GM12892 (cell line): Measurements from ENCODE around the gene PCDH11Y.
"Not testable (repeated sequence)": the region's sequence is repeated elsewhere in the genome, so short reads cannot be mapped to it uniquely, and the experiment has no call there.

Experiments used
- POLR2A ChIP-seq: IDR thresholded peaks from 2 replicates; pipeline ENCODE4 v1.6.1; 2011; ENCODE audit warnings: low read depth, low read length, control low read depth
- POLR2AphosphoS5 ChIP-seq: IDR thresholded peaks from 2 replicates; pipeline ENCODE4 v1.6.1; 2011; ENCODE audit warnings: low read depth, low read length, control low read depth

- TF ChIP-seq POLR2AphosphoS5, POLR2A: not testable (repeated sequence)
These were observed 2.5 kb downstream of the PCDH11Y start for GRCh38 chrY:5002476-5003184.
